Left hindlimb (tissue), 1 donor: ENCODE results near the gene PHTF2.

Experiments used
- DNase-seq: peaks from one replicate; pipeline ENCODE4 v3.0.0-alpha.2; 2018

PHTF2 gene

GRCh38 chr7:78002021-78002420, 203.4 kb downstream of the PHTF2 start:
- DNase-seq = no peak

- no peak for DNase-seq
These were observed 204.1 kb downstream of the PHTF2 start for GRCh38 chr7:78002715-78003114.

GRCh38 chr7:78006063-78006755, 207.6 kb downstream of the PHTF2 start:
- no peak for DNase-seq
